ENCODE results near the gene DAPK3.

GRCh38 chr19:4016486-4016885 lies 45.6 kb upstream of the DAPK3 start:
- TF ChIP-seq, protein P1, sequence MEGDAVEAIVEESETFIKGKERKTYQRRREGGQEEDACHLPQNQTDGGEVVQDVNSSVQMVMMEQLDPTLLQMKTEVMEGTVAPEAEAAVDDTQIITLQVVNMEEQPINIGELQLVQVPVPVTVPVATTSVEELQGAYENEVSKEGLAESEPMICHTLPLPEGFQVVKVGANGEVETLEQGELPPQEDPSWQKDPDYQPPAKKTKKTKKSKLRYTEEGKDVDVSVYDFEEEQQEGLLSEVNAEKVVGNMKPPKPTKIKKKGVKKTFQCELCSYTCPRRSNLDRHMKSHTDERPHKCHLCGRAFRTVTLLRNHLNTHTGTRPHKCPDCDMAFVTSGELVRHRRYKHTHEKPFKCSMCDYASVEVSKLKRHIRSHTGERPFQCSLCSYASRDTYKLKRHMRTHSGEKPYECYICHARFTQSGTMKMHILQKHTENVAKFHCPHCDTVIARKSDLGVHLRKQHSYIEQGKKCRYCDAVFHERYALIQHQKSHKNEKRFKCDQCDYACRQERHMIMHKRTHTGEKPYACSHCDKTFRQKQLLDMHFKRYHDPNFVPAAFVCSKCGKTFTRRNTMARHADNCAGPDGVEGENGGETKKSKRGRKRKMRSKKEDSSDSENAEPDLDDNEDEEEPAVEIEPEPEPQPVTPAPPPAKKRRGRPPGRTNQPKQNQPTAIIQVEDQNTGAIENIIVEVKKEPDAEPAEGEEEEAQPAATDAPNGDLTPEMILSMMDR (IDR thresholded peaks at IDR 0.05; ENCODE audit: poor library complexity): no peak
- TF ChIP-seq EZH2 (IDR thresholded peaks at IDR 0.05; ENCODE audit: borderline replicate concordance): no peak
- no peak for TF ChIP-seq EZH2phosphoT487 (IDR thresholded peaks at IDR 0.05; ENCODE audit: low read depth, severe bottlenecking, unreplicated experiment)

All from hepatocyte (in vitro differentiated cells).